NCI-H524 treated with DMSO at 0.1 percent for 48 hours (cell line): Measurements from ENCODE around the gene GNA12.

ENCODE experiments used
- DNase-seq: peaks from one replicate; lab custom pipeline; 2025; lab: John Stamatoyannopoulos, UW

Gene GNA12

GRCh38 chr7:2838451-2838850 lies 5.7 kb downstream of the GNA12 start:
- DNase-seq, result no peak

- no peak for DNase-seq
These were observed 6.6 kb downstream of the GNA12 start for GRCh38 chr7:2837496-2837895.

GRCh38 chr7:2834748-2835441 lies 9.2 kb downstream of the GNA12 start:
- DNase-seq, result no peak

GRCh38 chr7:2833083-2833910 lies 10.8 kb downstream of the GNA12 start:
- no peak for DNase-seq

GRCh38 chr7:2832461-2832860 lies 11.6 kb downstream of the GNA12 start:
- no peak for DNase-seq

GRCh38 chr7:2830609-2831376 lies 13.3 kb downstream of the GNA12 start:
- no peak for DNase-seq

- no peak for DNase-seq
These were observed 15.1 kb downstream of the GNA12 start for GRCh38 chr7:2829040-2829439.

GRCh38 chr7:2826771-2827170 lies 17.3 kb downstream of the GNA12 start:
- no peak for DNase-seq

GRCh38 chr7:2825559-2826227 lies 18.4 kb downstream of the GNA12 start:
- DNase-seq, result no peak

- DNase-seq, result no peak
These were observed 19.2 kb downstream of the GNA12 start for GRCh38 chr7:2824678-2825461.

- DNase-seq, result no peak
These were observed 20.0 kb downstream of the GNA12 start for GRCh38 chr7:2824026-2824677.

GRCh38 chr7:2823130-2823529 lies 21.0 kb downstream of the GNA12 start:
- no peak for DNase-seq

GRCh38 chr7:2821842-2822507 lies 22.1 kb downstream of the GNA12 start:
- no peak for DNase-seq

- no peak for DNase-seq
These were observed 22.8 kb downstream of the GNA12 start for GRCh38 chr7:2821161-2821841.

GRCh38 chr7:2820508-2820934 lies 23.6 kb downstream of the GNA12 start:
- no peak for DNase-seq

- no peak for DNase-seq
These were observed 24.1 kb downstream of the GNA12 start for GRCh38 chr7:2819954-2820397.

- DNase-seq, result no peak
These were observed 24.8 kb downstream of the GNA12 start for GRCh38 chr7:2819161-2819953.

GRCh38 chr7:2818653-2819052 lies 25.5 kb downstream of the GNA12 start:
- no peak for DNase-seq

- DNase-seq, result no peak
These were observed 26.0 kb downstream of the GNA12 start for GRCh38 chr7:2818121-2818520.
